ENCODE results near the gene TBATA.

DNA sequence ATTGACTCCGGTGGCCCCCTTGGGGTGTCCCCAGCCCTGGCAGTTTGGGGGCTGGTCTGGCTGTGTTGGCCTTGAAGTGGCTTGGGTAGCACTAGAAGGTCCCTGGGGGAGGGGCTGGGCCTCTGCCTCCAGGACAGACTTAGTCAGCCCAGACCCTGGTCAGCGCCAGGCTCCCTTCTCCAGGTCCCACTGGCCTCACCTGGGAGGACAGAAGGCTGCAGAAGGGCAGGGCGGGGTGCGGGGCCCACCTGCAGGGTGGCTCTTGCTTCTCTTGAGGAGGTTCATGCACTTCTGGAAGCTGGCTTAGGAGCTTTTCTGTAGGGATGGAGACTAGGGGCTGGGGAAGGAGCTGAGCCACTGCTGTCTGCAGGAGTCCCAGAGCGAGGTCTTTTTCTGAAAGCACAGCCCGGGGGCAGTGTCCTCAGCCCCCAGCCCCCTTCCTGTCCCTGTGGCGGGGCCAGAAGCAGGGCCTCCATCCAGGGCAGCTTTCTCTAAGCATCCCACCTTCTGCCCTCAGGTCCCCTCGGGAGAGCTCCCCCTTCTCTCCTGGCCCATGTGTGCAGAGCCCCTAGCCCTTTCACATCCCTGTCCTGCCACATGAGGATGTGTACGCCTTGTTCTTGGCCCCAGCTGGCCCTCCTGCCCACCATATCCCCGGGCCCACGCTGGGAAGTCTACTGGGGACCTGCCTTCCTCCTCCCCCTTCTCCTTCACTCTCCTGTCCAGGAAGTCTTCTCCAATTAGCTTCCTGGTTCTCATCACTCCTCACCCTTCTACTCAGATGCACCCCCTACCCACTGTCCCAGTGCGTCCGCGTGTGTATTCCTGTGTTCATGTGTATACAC is 11.0 kb downstream of the TBATA start:
- TF ChIP-seq, protein P1, sequence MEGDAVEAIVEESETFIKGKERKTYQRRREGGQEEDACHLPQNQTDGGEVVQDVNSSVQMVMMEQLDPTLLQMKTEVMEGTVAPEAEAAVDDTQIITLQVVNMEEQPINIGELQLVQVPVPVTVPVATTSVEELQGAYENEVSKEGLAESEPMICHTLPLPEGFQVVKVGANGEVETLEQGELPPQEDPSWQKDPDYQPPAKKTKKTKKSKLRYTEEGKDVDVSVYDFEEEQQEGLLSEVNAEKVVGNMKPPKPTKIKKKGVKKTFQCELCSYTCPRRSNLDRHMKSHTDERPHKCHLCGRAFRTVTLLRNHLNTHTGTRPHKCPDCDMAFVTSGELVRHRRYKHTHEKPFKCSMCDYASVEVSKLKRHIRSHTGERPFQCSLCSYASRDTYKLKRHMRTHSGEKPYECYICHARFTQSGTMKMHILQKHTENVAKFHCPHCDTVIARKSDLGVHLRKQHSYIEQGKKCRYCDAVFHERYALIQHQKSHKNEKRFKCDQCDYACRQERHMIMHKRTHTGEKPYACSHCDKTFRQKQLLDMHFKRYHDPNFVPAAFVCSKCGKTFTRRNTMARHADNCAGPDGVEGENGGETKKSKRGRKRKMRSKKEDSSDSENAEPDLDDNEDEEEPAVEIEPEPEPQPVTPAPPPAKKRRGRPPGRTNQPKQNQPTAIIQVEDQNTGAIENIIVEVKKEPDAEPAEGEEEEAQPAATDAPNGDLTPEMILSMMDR (IDR thresholded peaks at IDR 0.05) = no peak
- no peak for TF ChIP-seq POLR2A (IDR thresholded peaks at IDR 0.05)

All from right lobe of liver (tissue), 4 donors.